AG10803 (cell line): ENCODE data around the gene GDE1.

ENCODE experiments used
- DNase-seq: peaks from one replicate; pipeline ENCODE4 v3.0.0; 2010; ENCODE audit warnings: low read depth
- H3K4me3 ChIP-seq: 2 replicates; pipeline ENCODE4 v1.5.1; 2011; ENCODE audit warnings: mild to moderate bottlenecking, low read length, control low read depth
- CTCF ChIP-seq: conservative IDR thresholded peaks from 2 replicates; pipeline ENCODE4 v1.5.1; 2011; ENCODE audit warnings: mild to moderate bottlenecking, low read length, control low read depth, inconsistent platforms

Gene GDE1

GRCh38 chr16:19478505-19478904, 43.4 kb downstream of the GDE1 start:
- no peak for DNase-seq
- no peak for TF ChIP-seq CTCF

GRCh38 chr16:19474617-19475016, 47.3 kb downstream of the GDE1 start:
- DNase-seq, result no peak
- H3K4me3 ChIP-seq, result no peak overlapping the region
- no peak for TF ChIP-seq CTCF

More at GRCh38 chr16:19478505-19478904, 43.4 kb downstream of the GDE1 start:
- H3K4me3 ChIP-seq, result no peak overlapping the region

GRCh38 chr16:19472482-19472881, 49.4 kb downstream of the GDE1 start:
- no peak for DNase-seq
- no peak for TF ChIP-seq CTCF
- H3K4me3 ChIP-seq, result no peak overlapping the region

- no peak for TF ChIP-seq CTCF
- no peak overlapping the region for H3K4me3 ChIP-seq
- no peak for DNase-seq
Observed at GRCh38 chr16:19468300-19468699, 53.6 kb downstream of the GDE1 start.

- no peak for TF ChIP-seq CTCF
- no peak for DNase-seq
- no peak overlapping the region for H3K4me3 ChIP-seq
Observed at GRCh38 chr16:19463468-19464315, 58.2 kb downstream of the GDE1 start.

GRCh38 chr16:19460397-19460796, 61.5 kb downstream of the GDE1 start:
- H3K4me3 ChIP-seq, result no peak overlapping the region
- DNase-seq, result no peak
- TF ChIP-seq CTCF, result no peak

- no peak for DNase-seq
- no peak for TF ChIP-seq CTCF
- no peak overlapping the region for H3K4me3 ChIP-seq
Observed at GRCh38 chr16:19458722-19459379, 63.0 kb downstream of the GDE1 start.
